GM12873 (cell line): ENCODE measurements around the gene NRP2.

Source experiments
- TF ChIP-seq, protein P1 (sequence below): IDR thresholded peaks from 2 replicates; pipeline ENCODE4 v1.5.1; 2012; ENCODE audit warnings: low read depth, mild to moderate bottlenecking, moderate library complexity, low read length, control low read depth; ENCODE audit not compliant: insufficient read depth; ENCODE audit errors: missing control alignments

Gene NRP2

DNA sequence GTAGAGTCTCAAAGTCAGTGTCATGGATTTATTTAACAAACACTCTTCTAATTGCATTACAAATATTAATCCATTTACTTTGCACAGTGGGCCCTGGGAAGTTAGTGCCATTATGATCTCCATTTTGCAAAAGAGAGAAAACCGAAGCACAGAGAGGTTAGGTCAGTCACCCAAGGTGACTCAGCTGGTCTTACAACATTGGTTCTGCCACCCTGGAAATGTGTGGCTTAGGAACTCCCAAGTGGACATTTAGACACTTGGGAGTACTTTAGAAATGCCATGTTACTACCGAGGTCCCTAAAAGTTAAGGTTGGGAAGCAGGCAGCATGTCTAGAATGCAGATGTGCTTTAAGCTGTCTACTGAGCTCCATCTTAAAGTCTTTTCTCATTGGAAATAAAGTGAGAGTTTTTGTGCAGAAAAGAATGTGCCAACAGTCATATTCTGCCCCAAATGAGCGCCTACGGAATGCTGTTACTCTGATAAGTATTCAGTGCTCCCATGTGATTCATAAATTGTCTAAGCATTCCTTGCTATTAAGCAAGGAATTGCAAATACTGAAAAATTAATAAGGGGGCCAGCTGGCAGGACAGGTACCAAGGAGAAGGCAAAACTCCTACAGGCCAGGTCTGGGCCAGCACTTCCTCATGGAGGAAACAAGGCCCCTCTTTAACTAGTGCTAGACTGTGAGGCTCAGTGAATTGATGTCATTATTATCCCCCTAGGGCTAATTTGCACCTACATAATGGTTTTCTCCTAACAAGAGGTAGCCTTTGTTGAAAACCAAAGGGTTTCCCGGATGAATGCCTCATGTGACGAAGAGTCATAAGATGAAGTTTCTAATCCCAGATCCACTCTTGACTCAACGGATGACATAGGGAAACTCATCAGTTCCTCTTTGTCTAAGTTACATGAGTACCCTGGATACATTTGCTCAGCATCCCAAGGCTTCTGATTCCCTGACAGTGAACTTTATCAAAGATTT lies 16.3 kb downstream of the NRP2 start:
- TF ChIP-seq, protein P1, sequence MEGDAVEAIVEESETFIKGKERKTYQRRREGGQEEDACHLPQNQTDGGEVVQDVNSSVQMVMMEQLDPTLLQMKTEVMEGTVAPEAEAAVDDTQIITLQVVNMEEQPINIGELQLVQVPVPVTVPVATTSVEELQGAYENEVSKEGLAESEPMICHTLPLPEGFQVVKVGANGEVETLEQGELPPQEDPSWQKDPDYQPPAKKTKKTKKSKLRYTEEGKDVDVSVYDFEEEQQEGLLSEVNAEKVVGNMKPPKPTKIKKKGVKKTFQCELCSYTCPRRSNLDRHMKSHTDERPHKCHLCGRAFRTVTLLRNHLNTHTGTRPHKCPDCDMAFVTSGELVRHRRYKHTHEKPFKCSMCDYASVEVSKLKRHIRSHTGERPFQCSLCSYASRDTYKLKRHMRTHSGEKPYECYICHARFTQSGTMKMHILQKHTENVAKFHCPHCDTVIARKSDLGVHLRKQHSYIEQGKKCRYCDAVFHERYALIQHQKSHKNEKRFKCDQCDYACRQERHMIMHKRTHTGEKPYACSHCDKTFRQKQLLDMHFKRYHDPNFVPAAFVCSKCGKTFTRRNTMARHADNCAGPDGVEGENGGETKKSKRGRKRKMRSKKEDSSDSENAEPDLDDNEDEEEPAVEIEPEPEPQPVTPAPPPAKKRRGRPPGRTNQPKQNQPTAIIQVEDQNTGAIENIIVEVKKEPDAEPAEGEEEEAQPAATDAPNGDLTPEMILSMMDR = no peak

DNA sequence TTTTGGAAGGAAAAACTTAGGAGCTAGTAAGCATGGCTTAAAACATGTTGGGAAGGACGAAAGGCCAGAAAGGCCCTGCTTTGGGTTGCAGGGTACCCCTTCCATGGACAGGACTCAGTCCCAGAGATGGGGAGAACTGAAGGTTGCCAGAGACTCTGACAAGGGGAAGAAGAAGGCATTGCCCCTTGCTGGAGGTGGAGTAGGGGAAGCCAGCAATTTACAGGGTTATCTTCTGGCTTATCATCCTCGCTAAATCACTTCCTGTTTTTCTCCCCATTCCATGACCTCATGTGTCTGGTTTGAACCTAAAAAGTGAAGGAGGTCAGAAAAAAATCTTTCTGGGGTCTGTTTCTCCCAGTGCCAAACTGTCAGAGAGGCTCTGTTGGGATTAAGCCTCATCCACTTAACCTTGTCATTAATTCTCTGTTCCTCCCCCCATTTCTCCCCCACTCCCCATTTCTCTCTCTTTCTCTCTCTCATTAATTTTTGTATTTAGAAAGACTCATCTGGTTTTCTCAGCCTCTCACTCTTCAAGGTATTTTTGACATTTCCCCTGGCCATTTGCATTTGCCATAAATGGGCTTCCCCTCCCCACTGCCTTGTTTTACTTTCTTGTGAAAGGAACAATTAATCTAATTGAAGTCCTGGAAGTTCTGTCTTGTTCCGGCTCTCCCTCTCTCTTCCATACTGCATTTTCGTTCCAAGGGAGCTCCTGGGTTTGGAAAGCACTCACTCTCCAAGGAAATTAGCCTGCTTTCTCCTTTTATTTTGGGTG lies 17.4 kb downstream of the NRP2 start:
- TF ChIP-seq, protein P1 = no peak

DNA sequence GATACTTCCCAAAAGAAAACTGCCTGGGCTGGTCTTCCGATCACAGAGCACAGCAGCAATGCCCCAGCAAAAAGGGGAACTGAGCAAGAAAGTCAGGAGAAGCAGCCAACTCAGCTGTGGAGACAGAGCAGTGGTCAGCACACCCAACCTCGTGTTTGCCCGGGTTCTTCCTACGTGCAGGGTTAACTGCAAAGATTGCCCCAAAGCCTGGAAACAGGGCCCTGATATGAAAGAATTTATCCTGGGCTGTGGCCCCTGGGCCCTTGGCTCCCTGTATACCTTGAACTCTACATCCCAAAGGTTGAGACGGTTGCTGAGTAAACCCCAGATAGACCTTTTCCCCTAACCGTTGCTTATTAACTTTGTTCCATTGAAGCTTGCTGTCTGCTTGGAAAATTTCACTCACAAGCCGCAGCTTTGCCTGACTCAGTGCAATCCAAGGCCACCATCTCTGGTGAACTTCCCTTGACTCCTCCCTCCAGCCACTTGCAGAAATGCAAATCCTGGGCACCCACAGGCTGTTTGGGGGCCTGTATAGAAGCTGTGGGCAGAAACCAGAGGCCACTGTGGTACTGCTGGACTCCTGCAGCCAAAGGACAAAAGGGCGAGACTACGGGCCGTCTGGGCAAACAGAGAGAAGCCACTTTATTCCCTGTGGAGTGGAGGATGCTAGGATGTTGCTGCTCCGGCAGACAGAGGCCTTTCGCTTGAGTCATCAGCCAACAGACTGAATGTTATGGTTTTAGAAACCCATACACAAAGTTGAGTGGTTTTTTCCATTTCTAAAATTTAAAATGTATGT lies 18.2 kb downstream of the NRP2 start:
- TF ChIP-seq, protein P1 = no peak

GRCh38 chr2:205701509-205701908 lies 19.2 kb downstream of the NRP2 start:
- TF ChIP-seq, protein P1 = no peak

- TF ChIP-seq, protein P1 = no peak
Observed at GRCh38 chr2:205702576-205702975, 20.3 kb downstream of the NRP2 start.

- TF ChIP-seq, protein P1 = no peak
Observed at GRCh38 chr2:205703471-205704126, 21.3 kb downstream of the NRP2 start.
